ENCODE data around the gene SHOC2. TPM values are rescaled to one million over a fixed set of nuclear protein-coding genes. Genes with fewer than 3 reads are reported as not detected.

Gene SHOC2
- polyA plus RNA-seq, 1 donor from 2014 or later = 46.0 TPM

GRCh38 chr10:110881905-110882304 is 37.5 kb upstream of the SHOC2 start:
- H3K9ac ChIP-seq (ENCODE audit: low read length) = no peak overlapping the region

GRCh38 chr10:110883924-110884323 is 35.5 kb upstream of the SHOC2 start:
- Histone ChIP-seq H3K9me3 (ENCODE audit: low read length) (no peaks in the 10 kb centered on the region), H3K27ac (ENCODE audit: low read length) (no peak overlapping the region), H3K4me2 (ENCODE audit: low read length) (no peak overlapping the region), H3K9ac (ENCODE audit: low read length) (no peak overlapping the region), H3K9me2 (ENCODE audit: insufficient read depth, low read length) (no peaks in the 10 kb centered on the region), H3F3A (ENCODE audit: insufficient read depth, low read length, poor library complexity, severe bottlenecking) (no peaks in the 10 kb centered on the region), H4K20me1 (ENCODE audit: insufficient read depth) (no peaks in the 10 kb centered on the region), H3K36me3 (ENCODE audit: insufficient read depth, low read length) (peaks cover 15% of the 10 kb centered on the region), H3K27me3 (ENCODE audit: insufficient read depth, low read depth, low read length) (no peaks in the 10 kb centered on the region), H3K79me2 (replicated peaks; ENCODE audit: insufficient read depth, low read length) (no peaks in the 10 kb centered on the region), H2AFZ (ENCODE audit: low read depth, low read length) (no peak overlapping the region), H3K4me3 (ENCODE audit: low read length) (no peak overlapping the region)
- TF ChIP-seq RAD21 (conservative IDR thresholded peaks at IDR 0.05) (no peak), SMC3 (conservative IDR thresholded peaks at IDR 0.05; ENCODE audit: poor library complexity) (no peak), TAF1 (IDR thresholded peaks at IDR 0.05; ENCODE audit: low read depth) (no peak), EZH2 (IDR thresholded peaks at IDR 0.05; ENCODE audit: borderline replicate concordance, insufficient read depth, low read length, poor library complexity, severe bottlenecking) (no peak), REST (IDR thresholded peaks at IDR 0.05; ENCODE audit: borderline replicate concordance) (no peak), POLR2AphosphoS5 (IDR thresholded peaks at IDR 0.05) (no peak), EP300 (conservative IDR thresholded peaks at IDR 0.05; ENCODE audit: poor library complexity, severe bottlenecking) (no peak), MXI1 (conservative IDR thresholded peaks at IDR 0.05; ENCODE audit: poor library complexity, severe bottlenecking) (no peak), CTCF (IDR thresholded peaks at IDR 0.05; ENCODE audit: poor library complexity, severe bottlenecking) (no peak)

More at GRCh38 chr10:110881905-110882304, 37.5 kb upstream of the SHOC2 start:
- no peaks in the 10 kb centered on the region for H3K9me2 ChIP-seq (ENCODE audit: insufficient read depth, low read length)
- no peak overlapping the region for H3K4me3 ChIP-seq (ENCODE audit: low read length)
- no peaks in the 10 kb centered on the region for H3K9me3 ChIP-seq (ENCODE audit: low read length)
- H3K36me3 ChIP-seq (ENCODE audit: insufficient read depth, low read length) = peaks cover 3% of the 10 kb centered on the region
- H3F3A ChIP-seq (ENCODE audit: insufficient read depth, low read length, poor library complexity, severe bottlenecking) = no peaks in the 10 kb centered on the region
- no peaks in the 10 kb centered on the region for H4K20me1 ChIP-seq (ENCODE audit: insufficient read depth)
- H3K4me2 ChIP-seq (ENCODE audit: low read length) = no peak overlapping the region
- H3K27ac ChIP-seq (ENCODE audit: low read length) = no peak overlapping the region
- TF ChIP-seq POLR2AphosphoS5 (IDR thresholded peaks at IDR 0.05) (no peak), REST (IDR thresholded peaks at IDR 0.05; ENCODE audit: borderline replicate concordance) (no peak), TAF1 (IDR thresholded peaks at IDR 0.05; ENCODE audit: low read depth) (no peak), MXI1 (conservative IDR thresholded peaks at IDR 0.05; ENCODE audit: poor library complexity, severe bottlenecking) (no peak), SMC3 (conservative IDR thresholded peaks at IDR 0.05; ENCODE audit: poor library complexity) (no peak), RAD21 (conservative IDR thresholded peaks at IDR 0.05) (no peak), EZH2 (IDR thresholded peaks at IDR 0.05; ENCODE audit: borderline replicate concordance, insufficient read depth, low read length, poor library complexity, severe bottlenecking) (no peak)
- H3K27me3 ChIP-seq (ENCODE audit: insufficient read depth, low read depth, low read length) = no peaks in the 10 kb centered on the region
- H3K79me2 ChIP-seq (replicated peaks; ENCODE audit: insufficient read depth, low read length) = peaks cover 8% of the 10 kb centered on the region
- H2AFZ ChIP-seq (ENCODE audit: low read depth, low read length) = no peak overlapping the region
